Measurements from ENCODE around the gene PAF1.

Gene PAF1

GRCh38 chr19:39406656-39407409 lies 15.9 kb upstream of the PAF1 start, which contains the start of gene ZFP36:
TSS of gene ZFP36 (plus strand) at chr19:39406847. CDS start at chr19:39406905, 58 bp downstream.
- DNase-seq (ENCODE audit: low read depth in 2 of 3, low spot score in 2 of 3): peak; percentile 71 to 91 (median 84)

GRCh38 chr19:39405958-39406655 lies 15.2 kb upstream of the PAF1 start:
- DNase-seq (ENCODE audit: low read depth in 2 of 3, low spot score in 2 of 3): peak in 2 of 3 experiments; percentile 59 to 61

- DNase-seq (ENCODE audit: low read depth in 2 of 3, low spot score in 2 of 3): no peak
Measured at GRCh38 chr19:39405261-39405957, 14.5 kb upstream of the PAF1 start.

- DNase-seq (ENCODE audit: low read depth in 2 of 3, low spot score in 2 of 3): peak; percentile 80 to 90 (median 89)
Measured at GRCh38 chr19:39403331-39404312, 12.7 kb upstream of the PAF1 start.

- DNase-seq (ENCODE audit: low read depth in 2 of 3, low spot score in 2 of 3): peak in 2 of 3 experiments; percentile 63 to 66
Measured at GRCh38 chr19:39402346-39403300, 11.7 kb upstream of the PAF1 start.

GRCh38 chr19:39401549-39402345 lies 10.8 kb upstream of the PAF1 start:
- peak in 2 of 3 experiments; percentile 57 to 63 for DNase-seq (ENCODE audit: low read depth in 2 of 3, low spot score in 2 of 3)

- no peak for DNase-seq (ENCODE audit: low read depth in 2 of 3, low spot score in 2 of 3)
Measured at GRCh38 chr19:39401070-39401548, 10.2 kb upstream of the PAF1 start.

- no peak for DNase-seq (ENCODE audit: low read depth in 2 of 3, low spot score in 2 of 3)
Measured at GRCh38 chr19:39400061-39400460, 9.2 kb upstream of the PAF1 start.

- no peak for DNase-seq (ENCODE audit: low read depth in 2 of 3, low spot score in 2 of 3)
Measured at GRCh38 chr19:39399668-39400050, 8.8 kb upstream of the PAF1 start.

- DNase-seq (ENCODE audit: low read depth in 2 of 3, low spot score in 2 of 3): peak in 1 of 3 experiments; percentile 36
Measured at GRCh38 chr19:39398297-39398864, 7.5 kb upstream of the PAF1 start.

GRCh38 chr19:39397360-39398296 lies 6.7 kb upstream of the PAF1 start:
- DNase-seq (ENCODE audit: low read depth in 2 of 3, low spot score in 2 of 3): peak; percentile 78 to 93 (median 87)

GRCh38 chr19:39390451-39390750 lies 505 bp downstream of the PAF1 start:
- peak in 1 of 3 experiments; percentile 64 for DNase-seq (ENCODE audit: low read depth in 2 of 3, low spot score in 2 of 3)

- no peak for DNase-seq (ENCODE audit: low read depth in 2 of 3, low spot score in 2 of 3)
Measured at GRCh38 chr19:39389631-39390414, 1.1 kb downstream of the PAF1 start.

GRCh38 chr19:39388657-39389056 lies 2.2 kb downstream of the PAF1 start:
- no peak for DNase-seq (ENCODE audit: low read depth in 2 of 3, low spot score in 2 of 3)

- DNase-seq (ENCODE audit: low read depth in 2 of 3, low spot score in 2 of 3): no peak
Measured at GRCh38 chr19:39386557-39386956, 4.3 kb downstream of the PAF1 start.

GRCh38 chr19:39385629-39386411 lies 5.1 kb downstream of the PAF1 start:
- no peak for DNase-seq (ENCODE audit: low read depth in 2 of 3, low spot score in 2 of 3)

Measured in activated CD8-positive, alpha-beta memory T cell treated with anti-CD3 and anti-CD28 coated beads for 48 hours (primary cell).